ENCODE measurements around the gene HCAR1.
"Not testable (repeated sequence)": the region's sequence is repeated elsewhere in the genome, so short reads cannot be mapped to it uniquely, and the experiment has no call there.

The HCAR1 gene

GRCh38 chr12:122716658-122717057 is 14.0 kb downstream of the HCAR1 start, which contains the start of gene HCAR3:
Gene HCAR3 (minus strand): TSS chr12:122716811. CDS start chr12:122716737, 74 bp downstream.
- DNase-seq, result not testable (repeated sequence)

GRCh38 chr12:122715211-122715610 is 15.4 kb downstream of the HCAR1 start:
- not testable (repeated sequence) for DNase-seq

- not testable (repeated sequence) for DNase-seq
Observed at GRCh38 chr12:122713491-122714188, 17.0 kb downstream of the HCAR1 start.

GRCh38 chr12:122711266-122711665 is 19.4 kb downstream of the HCAR1 start:
- not testable (repeated sequence) for DNase-seq

GRCh38 chr12:122710341-122710740 is 20.3 kb downstream of the HCAR1 start:
- DNase-seq, result not testable (repeated sequence)

GRCh38 chr12:122709287-122709686 is 21.4 kb downstream of the HCAR1 start:
- DNase-seq, result not testable (repeated sequence)

- not testable (repeated sequence) for DNase-seq
Observed at GRCh38 chr12:122703841-122704240, 26.8 kb downstream of the HCAR1 start.

GRCh38 chr12:122702890-122703611 is 27.6 kb downstream of the HCAR1 start, which contains the start of gene HCAR2:
Gene HCAR2 (minus strand): TSS chr12:122703357. CDS start chr12:122703283, 74 bp downstream.
- peak; percentile 19 for DNase-seq

GRCh38 chr12:122701481-122701880 is 29.2 kb downstream of the HCAR1 start:
- DNase-seq, result not testable (repeated sequence)

- not testable (repeated sequence) for DNase-seq
Observed at GRCh38 chr12:122700038-122700710, 30.5 kb downstream of the HCAR1 start.

- DNase-seq, result not testable (repeated sequence)
Observed at GRCh38 chr12:122696922-122697321, 33.7 kb downstream of the HCAR1 start.

GRCh38 chr12:122691566-122691965 is 39.1 kb downstream of the HCAR1 start:
- no peak for DNase-seq

GRCh38 chr12:122688291-122688690 is 42.4 kb downstream of the HCAR1 start:
- DNase-seq, result no peak

- no peak for DNase-seq
Observed at GRCh38 chr12:122687086-122687485, 43.6 kb downstream of the HCAR1 start.

GRCh38 chr12:122686538-122686937 is 44.1 kb downstream of the HCAR1 start:
- DNase-seq, result no peak

GRCh38 chr12:122684297-122684813 is 46.3 kb downstream of the HCAR1 start:
- no peak for DNase-seq

- DNase-seq, result no peak
Observed at GRCh38 chr12:122681814-122682213, 48.8 kb downstream of the HCAR1 start.

GRCh38 chr12:122680989-122681388 is 49.7 kb downstream of the HCAR1 start:
- not testable (repeated sequence) for DNase-seq

- DNase-seq, result not testable (repeated sequence)
Observed at GRCh38 chr12:122676781-122677180, 53.9 kb downstream of the HCAR1 start.

Data from CD4-positive, alpha-beta T cell treated with Interleukin-10 for 1 hour (primary cell).